Stomach (tissue), 4 donors: ENCODE results near the gene ARID3A.

Source experiments
- CTCF ChIP-seq, 7 experiments: fragments of 450-650 bp in 4 of 7; fragments of 200-600 bp in 3 of 7; sonication (generic) in 3 of 7; IDR thresholded peaks; one replicate each; pipeline ENCODE4 v1.5.1; 2016 to 2019; ENCODE audit warnings: antibody characterized with exemption in 7 of 7, control low read depth in 2 of 7, mild to moderate bottlenecking in 1 of 7
- POLR2A ChIP-seq, 4 donors: fragments of 450-650 bp; IDR thresholded peaks; one replicate each; pipeline ENCODE4 v1.6.1; 2016; ENCODE audit warnings: antibody characterized with exemption in 4 of 4, control low read depth in 2 of 4, mild to moderate bottlenecking in 1 of 4, moderate library complexity in 1 of 4
- POLR2AphosphoS5 ChIP-seq, 3 donors: sonication (generic); formaldehyde crosslinking; IDR thresholded peaks; one replicate each; pipeline ENCODE4 v1.6.1; 2016; ENCODE audit warnings: antibody characterized with exemption in 3 of 3

GRCh38 chr19:879711-880438 lies 46.0 kb upstream of the ARID3A start:
- no peak for TF ChIP-seq CTCF (IDR thresholded peaks at IDR 0.05)
- no peak for TF ChIP-seq POLR2A (IDR thresholded peaks at IDR 0.05)
- TF ChIP-seq POLR2AphosphoS5 (IDR thresholded peaks at IDR 0.05) = no peak
